Spinal cord (tissue), 10 donors: ENCODE results near the gene SPINK5. TPM values are rescaled to one million over a fixed set of nuclear protein-coding genes. Genes with fewer than 3 reads are reported as not detected.
A peak's percentile ranks its signal among the peaks of the same experiment; 100 is the strongest.

Experiments
- DNase-seq, 6 donors: peaks; one replicate each; pipeline versions ENCODE4 v3.0.0 to v3.0.0-alpha.2; 2013 to 2015; ENCODE audit warnings: low spot score in 6 of 6, low read depth in 4 of 6
- H3K27ac ChIP-seq: one replicate; pipeline ENCODE4 v1.5.1; 2013; ENCODE audit warnings: low read depth, low read length, control low read depth
- H3K27me3 ChIP-seq: one replicate; pipeline ENCODE4 v1.6.1; 2013; ENCODE audit warnings: low read length; ENCODE audit not compliant: control insufficient read depth, insufficient read depth
- H3K36me3 ChIP-seq: one replicate; pipeline ENCODE4 v1.6.1; 2013; ENCODE audit warnings: low read length; ENCODE audit not compliant: control insufficient read depth, insufficient read depth
- H3K4me1 ChIP-seq: one replicate; pipeline ENCODE4 v1.6.1; 2013; ENCODE audit warnings: low read length; ENCODE audit not compliant: control insufficient read depth, insufficient read depth
- H3K4me3 ChIP-seq: one replicate; pipeline ENCODE4 v1.5.1; 2013; ENCODE audit warnings: low read depth, low read length, control low read depth
- H3K9me3 ChIP-seq: one replicate; pipeline ENCODE4 v1.6.1; 2013; ENCODE audit warnings: low read length; ENCODE audit not compliant: control insufficient read depth, insufficient read depth
- WGBS: methylation state at CpG from one replicate; pipeline ENCODE4 v1.1.5; 2013; ENCODE audit warnings: missing lambda C conversion rate; ENCODE audit not compliant: insufficient coverage; 5-methylcytosine and 5-hydroxymethylcytosine counted together
- polyA plus RNA-seq, 2 donors: library from polyadenylated mRNA; unstranded; fragments of 120-200 nt; gene quantifications; one replicate each; pipeline ENCODE4 v1.2.1, GENCODE V29; 2013; ENCODE audit not compliant: insufficient read length in 2 of 2
- total RNA-seq, 2 donors: library from RNA; depleted of rRNA in 1 of 2; stranded (reverse); fragments of 120-200 nt in 1 of 2; fragments of >200 nt in 1 of 2; gene quantifications; one replicate each; pipeline versions ENCODE4 v1.2.3 to v1.2.4, GENCODE V29; 2013 to 2014
- donor health status: healthy.

The SPINK5 gene
- total and polyA plus RNA-seq, 4 donors: 0.06 to 0.24 (median 0.09) TPM

DNA sequence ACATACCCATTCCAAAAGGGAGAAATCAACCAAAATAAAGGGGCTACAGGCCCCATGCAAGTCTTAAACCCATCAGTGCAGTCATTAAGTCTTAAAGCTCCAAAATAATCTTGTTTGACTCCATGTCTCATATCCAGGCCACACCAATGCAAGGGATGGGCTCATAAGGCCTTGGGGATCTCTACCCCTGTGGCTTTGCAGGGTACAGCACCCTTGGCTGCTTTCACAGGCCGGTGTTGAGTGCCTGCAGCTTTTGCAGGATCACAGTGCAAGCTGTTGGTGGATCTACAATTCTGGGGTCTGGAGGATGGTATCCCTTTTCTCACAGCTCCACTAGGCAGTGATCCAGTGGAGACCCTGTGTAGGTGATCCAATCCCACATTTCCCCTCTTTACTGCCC, 99.6 kb downstream of the SPINK5 start:
- H3K9me3 ChIP-seq: no peaks in the 10 kb centered on the region
- H3K27ac ChIP-seq: no peak overlapping the region
- H3K4me3 ChIP-seq: no peak overlapping the region
- H3K36me3 ChIP-seq: no peaks in the 10 kb centered on the region
- no peak for DNase-seq
- WGBS: 100% methylated on average over 1 of the region's 1 CpG
- no peaks in the 10 kb centered on the region for H3K27me3 ChIP-seq
- H3K4me1 ChIP-seq: no peaks in the 10 kb centered on the region

- no peaks in the 10 kb centered on the region for H3K27me3 ChIP-seq
- no peak for DNase-seq
- H3K4me3 ChIP-seq: no peak overlapping the region
- H3K4me1 ChIP-seq: no peaks in the 10 kb centered on the region
- H3K36me3 ChIP-seq: no peaks in the 10 kb centered on the region
- no peak overlapping the region for H3K27ac ChIP-seq
- no peaks in the 10 kb centered on the region for H3K9me3 ChIP-seq
- WGBS: no CpG with 5 or more reads among the region's 4 CpGs
Observed at GRCh38 chr5:148166550-148167283, 102.9 kb downstream of the SPINK5 start.

DNA sequence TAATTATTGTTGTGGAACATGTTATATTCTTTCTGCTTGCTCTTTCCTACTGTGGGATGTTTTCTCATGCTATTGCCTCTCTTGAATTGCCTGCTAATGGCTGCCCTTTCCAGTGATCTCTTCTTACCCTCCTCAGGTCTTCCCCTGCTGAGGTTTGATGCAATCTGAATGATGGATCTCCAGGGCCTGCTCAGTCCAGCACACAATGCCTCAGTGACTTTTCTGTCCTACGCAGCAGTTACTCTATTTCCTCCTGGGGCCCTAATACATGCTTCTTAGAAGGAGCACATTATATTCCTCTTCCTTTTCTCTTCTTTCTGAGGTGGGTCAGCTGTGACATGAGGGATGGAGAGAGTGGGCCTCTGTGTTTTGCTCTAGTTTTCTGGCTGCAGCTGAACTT, 104.5 kb downstream of the SPINK5 start, which contains the start of gene SPINK14:
Gene SPINK14, plus strand, starts transcription at position 301 of the 400 bp plus-strand sequence. CDS start 1,187 bp downstream, outside the sequence.
- no peak within 1 kb of the TSS for H3K4me3 ChIP-seq

DNA sequence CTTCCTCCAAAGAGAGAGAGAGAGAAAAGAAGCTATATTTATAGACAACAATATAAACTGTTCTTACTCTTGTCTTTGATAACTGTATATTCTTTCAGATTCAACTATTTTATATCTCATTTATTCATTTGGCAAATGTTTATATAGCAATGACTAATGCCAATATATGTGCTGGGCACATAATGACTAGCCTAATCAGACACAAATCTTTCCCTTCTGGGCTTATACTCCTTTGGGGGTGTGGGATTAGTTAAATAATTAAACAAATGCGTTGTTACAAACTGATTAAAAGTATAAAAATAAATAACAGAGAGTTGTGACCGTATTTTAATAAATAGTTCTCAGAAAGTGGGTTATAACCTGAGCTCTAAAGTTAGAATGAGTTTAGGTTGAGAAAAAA, 108.6 kb downstream of the SPINK5 start:
- no peak for DNase-seq
- Histone ChIP-seq H3K4me1 (no peaks in the 10 kb centered on the region), H3K27ac (no peak overlapping the region), H3K27me3 (no peaks in the 10 kb centered on the region), H3K9me3 (no peaks in the 10 kb centered on the region), H3K4me3 (no peak overlapping the region), H3K36me3 (no peaks in the 10 kb centered on the region)
- WGBS: no CpG with 5 or more reads among the region's 2 CpGs

More for the DNA sequence above, 104.5 kb downstream of the SPINK5 start, which contains the start of gene SPINK14:
- DNase-seq: no peak
- Histone ChIP-seq H3K27ac (no peak within 1 kb of the TSS), H3K27me3 (no peaks in the 10 kb centered on the region), H3K4me1 (no peaks in the 10 kb centered on the region), H3K36me3 (no peaks in the 10 kb centered on the region), H3K9me3 (no peaks in the 10 kb centered on the region)
- WGBS: no CpG with 5 or more reads among the region's 1 CpG

GRCh38 chr5:148176480-148176879, 112.7 kb downstream of the SPINK5 start:
- Histone ChIP-seq H3K4me1 (no peaks in the 10 kb centered on the region), H3K27me3 (no peaks in the 10 kb centered on the region), H3K9me3 (no peaks in the 10 kb centered on the region), H3K27ac (no peak overlapping the region), H3K4me3 (no peak overlapping the region), H3K36me3 (no peaks in the 10 kb centered on the region)
- WGBS: 62% methylated on average over 2 of the region's 2 CpGs
- DNase-seq: no peak

GRCh38 chr5:148177207-148177606, 113.4 kb downstream of the SPINK5 start:
- H3K9me3 ChIP-seq: no peaks in the 10 kb centered on the region
- no peak overlapping the region for H3K27ac ChIP-seq
- no peaks in the 10 kb centered on the region for H3K4me1 ChIP-seq
- DNase-seq: no peak
- no peak overlapping the region for H3K4me3 ChIP-seq
- no CpG with 5 or more reads among the region's 1 CpG for WGBS
- no peaks in the 10 kb centered on the region for H3K27me3 ChIP-seq
- H3K36me3 ChIP-seq: no peaks in the 10 kb centered on the region

GRCh38 chr5:148179234-148179824, 115.5 kb downstream of the SPINK5 start:
- Histone ChIP-seq H3K27ac (no peak overlapping the region), H3K27me3 (no peaks in the 10 kb centered on the region), H3K4me3 (no peak overlapping the region), H3K36me3 (no peaks in the 10 kb centered on the region), H3K9me3 (no peaks in the 10 kb centered on the region), H3K4me1 (no peaks in the 10 kb centered on the region)
- DNase-seq: peak; percentile 17 to 86 (median 30)
- WGBS: no CpG with 5 or more reads among the region's 3 CpGs

- Histone ChIP-seq H3K4me3 (no peak overlapping the region), H3K27ac (no peak overlapping the region), H3K36me3 (no peaks in the 10 kb centered on the region), H3K9me3 (no peaks in the 10 kb centered on the region), H3K27me3 (no peaks in the 10 kb centered on the region), H3K4me1 (no peaks in the 10 kb centered on the region)
- WGBS: no CpG with 5 or more reads among the region's 3 CpGs
- DNase-seq: no peak
Observed at GRCh38 chr5:148186248-148187003, 122.6 kb downstream of the SPINK5 start.
